Loucy (cell line): ENCODE results near the gene KDM7A.

Experiments
- H2AFZ ChIP-seq: fragments of 200-600 bp; sonication (generic); 2 replicates; pipeline ENCODE4 v1.6.0; 2016; ENCODE audit warnings: antibody characterized with exemption, mild to moderate bottlenecking, low read length, moderate library complexity
- H3F3A ChIP-seq: fragments of 200-600 bp; 2 replicates; pipeline ENCODE4 v1.6.0; 2016; ENCODE audit warnings: antibody characterized with exemption, low read depth, mild to moderate bottlenecking
- H3K27me3 ChIP-seq: fragments of 200-600 bp; sonication (generic); 2 replicates; pipeline ENCODE4 v1.6.1; 2014; ENCODE audit warnings: low read length, mild to moderate bottlenecking; ENCODE audit not compliant: insufficient read depth, poor library complexity, severe bottlenecking
- H3K36me3 ChIP-seq: fragments of 200-600 bp; sonication (generic); 2 replicates; pipeline ENCODE4 v1.6.1; 2016; ENCODE audit warnings: low read length; ENCODE audit not compliant: insufficient read depth
- H3K4me1 ChIP-seq: fragments of 200-600 bp; sonication (generic); 2 replicates; pipeline ENCODE4 v1.5.1; 2014; ENCODE audit warnings: low read length, mild to moderate bottlenecking; ENCODE audit not compliant: insufficient read depth, poor library complexity, severe bottlenecking
- H3K4me2 ChIP-seq: fragments of 200-600 bp; sonication (generic); 2 replicates; pipeline ENCODE4 v1.6.0; 2014; ENCODE audit warnings: antibody characterized with exemption, low read length, low read depth, mild to moderate bottlenecking; ENCODE audit not compliant: poor library complexity, severe bottlenecking
- H3K4me3 ChIP-seq: fragments of 200-600 bp; sonication (generic); 2 replicates; pipeline ENCODE4 v1.5.1; 2014; ENCODE audit warnings: low read length, mild to moderate bottlenecking, mixed read lengths; ENCODE audit not compliant: poor library complexity, severe bottlenecking
- H3K79me2 ChIP-seq: fragments of 200-600 bp; sonication (generic); 2 replicates; pipeline ENCODE4 v1.6.1; 2014; ENCODE audit warnings: low read length; ENCODE audit not compliant: insufficient read depth
- H3K9ac ChIP-seq: fragments of 200-600 bp; sonication (generic); 2 replicates; pipeline ENCODE4 v1.6.0; 2014; ENCODE audit warnings: mild to moderate bottlenecking, low read depth, low read length, moderate library complexity; ENCODE audit not compliant: poor library complexity, severe bottlenecking
- H3K9me2 ChIP-seq: fragments of 200-600 bp; sonication (generic); replicated peaks from 2 replicates; pipeline ENCODE4 v1.6.1; 2016; ENCODE audit warnings: low read depth, low read length, mixed read lengths
- H3K9me3 ChIP-seq: fragments of 200-600 bp; sonication (generic); 2 replicates; pipeline ENCODE4 v1.6.1; 2014; ENCODE audit warnings: mild to moderate bottlenecking, antibody characterized with exemption, low read length, low read depth; ENCODE audit not compliant: insufficient read depth
- H4K20me1 ChIP-seq: fragments of 200-600 bp; sonication (generic); 2 replicates; pipeline ENCODE4 v1.6.0; 2014; ENCODE audit warnings: antibody characterized with exemption, low read length, mild to moderate bottlenecking; ENCODE audit not compliant: insufficient read depth, poor library complexity, severe bottlenecking
- EZH2phosphoT487 ChIP-seq: fragments of 200-600 bp; IDR thresholded peaks from 2 replicates; pipeline ENCODE4 v1.6.1; 2018; ENCODE audit warnings: antibody characterized with exemption, mild to moderate bottlenecking, moderate library complexity, borderline replicate concordance
- TF ChIP-seq, protein P1 (sequence below): fragments of 200-600 bp; sonication (generic); conservative IDR thresholded peaks from 2 replicates; pipeline ENCODE4 v1.5.1; 2014; ENCODE audit warnings: mild to moderate bottlenecking, antibody characterized with exemption, low read length

KDM7A gene

DNA sequence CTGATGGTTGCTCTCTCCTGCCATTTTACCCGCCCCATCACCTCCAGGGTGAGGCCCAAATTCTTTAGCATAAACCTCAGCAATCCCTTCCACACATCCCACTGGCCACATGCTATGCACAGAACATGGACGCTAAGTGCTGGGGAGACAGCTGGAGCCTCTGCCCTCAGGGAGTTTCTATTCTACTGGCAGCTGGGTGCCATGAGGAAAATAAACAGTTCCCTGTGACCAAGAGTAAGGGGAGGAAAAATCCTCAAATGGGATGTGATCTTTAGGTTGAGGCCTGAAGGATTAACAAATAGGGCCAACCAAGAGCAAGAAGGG, 115.2 kb downstream of the KDM7A start:
- H4K20me1 ChIP-seq, result no peaks in the 10 kb centered on the region
- H3K79me2 ChIP-seq, result peaks cover 49% of the 10 kb centered on the region
- H3K9ac ChIP-seq, result peak overlapping the region; percentile 87
- 0 out of 2 replicates have a peak, but pooled peaks cover 4% of the 10 kb centered on the region for H3K9me3 ChIP-seq
- no peaks in the 10 kb centered on the region for H3K27me3 ChIP-seq
- H2AFZ ChIP-seq, result no peak overlapping the region
- no peaks in the 10 kb centered on the region for H3F3A ChIP-seq
- peaks cover 58% of the 10 kb centered on the region for H3K4me1 ChIP-seq
- TF ChIP-seq, protein P1, sequence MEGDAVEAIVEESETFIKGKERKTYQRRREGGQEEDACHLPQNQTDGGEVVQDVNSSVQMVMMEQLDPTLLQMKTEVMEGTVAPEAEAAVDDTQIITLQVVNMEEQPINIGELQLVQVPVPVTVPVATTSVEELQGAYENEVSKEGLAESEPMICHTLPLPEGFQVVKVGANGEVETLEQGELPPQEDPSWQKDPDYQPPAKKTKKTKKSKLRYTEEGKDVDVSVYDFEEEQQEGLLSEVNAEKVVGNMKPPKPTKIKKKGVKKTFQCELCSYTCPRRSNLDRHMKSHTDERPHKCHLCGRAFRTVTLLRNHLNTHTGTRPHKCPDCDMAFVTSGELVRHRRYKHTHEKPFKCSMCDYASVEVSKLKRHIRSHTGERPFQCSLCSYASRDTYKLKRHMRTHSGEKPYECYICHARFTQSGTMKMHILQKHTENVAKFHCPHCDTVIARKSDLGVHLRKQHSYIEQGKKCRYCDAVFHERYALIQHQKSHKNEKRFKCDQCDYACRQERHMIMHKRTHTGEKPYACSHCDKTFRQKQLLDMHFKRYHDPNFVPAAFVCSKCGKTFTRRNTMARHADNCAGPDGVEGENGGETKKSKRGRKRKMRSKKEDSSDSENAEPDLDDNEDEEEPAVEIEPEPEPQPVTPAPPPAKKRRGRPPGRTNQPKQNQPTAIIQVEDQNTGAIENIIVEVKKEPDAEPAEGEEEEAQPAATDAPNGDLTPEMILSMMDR, result no peak
- TF ChIP-seq EZH2phosphoT487, result no peak
- peak overlapping the region; percentile 97 for H3K4me3 ChIP-seq
- peaks cover 4% of the 10 kb centered on the region; the same call in 1 of the 2 replicates for H3K36me3 ChIP-seq
- H3K9me2 ChIP-seq, result no peaks in the 10 kb centered on the region
- H3K4me2 ChIP-seq, result peak overlapping the region; percentile 96

DNA sequence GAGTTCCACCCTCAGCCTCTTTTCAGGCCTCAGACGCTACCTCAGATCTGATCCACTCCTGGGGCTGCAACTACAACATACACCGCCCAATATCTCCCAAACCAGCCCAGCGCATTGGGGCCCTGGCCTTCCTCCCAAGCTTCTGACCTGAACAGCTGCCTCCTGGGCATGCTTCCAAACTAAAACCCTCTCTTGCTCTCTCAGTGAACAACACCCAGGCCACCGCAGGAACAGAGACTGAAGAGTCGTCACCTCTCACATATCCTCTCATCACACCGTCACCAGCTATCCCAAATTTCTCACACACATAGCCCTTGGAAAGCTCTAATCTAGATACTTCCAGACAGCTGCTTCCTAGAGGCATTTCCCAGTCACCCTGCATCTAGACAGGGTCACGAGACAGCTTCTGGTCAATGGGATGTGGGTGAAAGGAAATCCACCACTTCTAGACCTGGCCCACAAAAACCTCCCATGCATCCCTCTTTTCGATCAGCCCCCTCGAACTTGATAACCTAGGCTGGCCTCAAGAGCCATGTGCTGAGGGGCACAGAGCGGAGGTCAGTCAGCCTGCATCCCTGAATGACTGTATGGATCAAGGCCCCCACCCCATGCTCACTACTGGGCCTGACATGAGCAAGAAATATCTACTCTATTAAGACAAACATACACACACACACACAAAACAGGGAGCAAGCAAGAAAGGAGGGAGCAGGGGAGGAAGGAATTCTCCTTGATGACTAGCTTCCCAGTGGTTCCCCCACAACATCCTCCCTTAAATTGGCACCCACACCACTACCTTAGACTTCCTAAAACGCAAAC, 115.8 kb downstream of the KDM7A start:
- Histone ChIP-seq H3F3A (no peaks in the 10 kb centered on the region), H3K4me2 (peak overlapping the region; percentile 96), H3K36me3 (peaks cover 6% of the 10 kb centered on the region; the same call in 1 of the 2 replicates), H2AFZ (no peak overlapping the region), H3K27me3 (no peaks in the 10 kb centered on the region), H3K9me2 (no peaks in the 10 kb centered on the region), H3K9ac (peak overlapping the region; percentile 87), H3K4me3 (peak overlapping the region; percentile 97), H3K79me2 (peaks cover 53% of the 10 kb centered on the region), H3K9me3 (no peaks in the 10 kb centered on the region), H4K20me1 (no peaks in the 10 kb centered on the region), H3K4me1 (peaks cover 61% of the 10 kb centered on the region)
- TF ChIP-seq, protein P1, result no peak
- no peak for TF ChIP-seq EZH2phosphoT487

DNA sequence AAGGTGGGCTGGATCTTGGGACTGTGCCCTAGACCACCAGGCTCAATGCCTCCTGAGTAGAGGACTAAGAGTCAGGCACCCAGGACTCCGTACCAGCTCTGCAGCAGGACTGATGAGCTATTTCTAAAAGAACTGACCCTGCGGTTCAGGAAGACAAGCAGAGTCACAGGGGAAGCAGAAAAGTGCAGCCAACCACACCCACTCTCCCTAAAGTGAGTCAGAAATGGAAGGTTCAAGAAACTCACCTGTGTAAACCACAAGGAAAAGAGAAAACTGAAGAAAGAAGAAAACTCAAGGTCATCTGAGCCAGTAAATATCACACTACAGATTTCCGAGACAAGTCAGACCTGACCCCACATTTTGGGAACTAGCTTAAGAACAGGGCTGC, 116.5 kb downstream of the KDM7A start:
- Histone ChIP-seq H3F3A (no peaks in the 10 kb centered on the region), H3K9me3 (no peaks in the 10 kb centered on the region), H3K9me2 (no peaks in the 10 kb centered on the region), H3K27me3 (no peaks in the 10 kb centered on the region), H3K9ac (peak overlapping the region; percentile 87), H3K4me3 (peak overlapping the region; percentile 97), H2AFZ (no peak overlapping the region), H3K4me1 (peaks cover 61% of the 10 kb centered on the region), H3K4me2 (peak overlapping the region; percentile 96), H3K36me3 (peaks cover 6% of the 10 kb centered on the region; the same call in 1 of the 2 replicates), H3K79me2 (peaks cover 56% of the 10 kb centered on the region), H4K20me1 (peaks cover 4% of the 10 kb centered on the region)
- TF ChIP-seq EZH2phosphoT487, result no peak
- TF ChIP-seq, protein P1, result no peak
